ENCODE results near the gene CRYGA. TPM values are rescaled to one million over a fixed set of nuclear protein-coding genes. Genes with fewer than 3 reads are reported as not detected.

The CRYGA gene
- not detected in 2 replicates for total RNA-seq

- intact Hi-C loops (cut with micrococcal nuclease): no loop called here
- no peaks in the 10 kb centered on the region for H3K9me3 Mint-ChIP-seq
- no peaks in the 10 kb centered on the region for H3K36me3 Mint-ChIP-seq (ENCODE audit: low read depth)
- DNase-seq: no peak
- H3K4me3 Mint-ChIP-seq: no peak within 1 kb of the TSS
- no peak within 1 kb of the TSS for H3K27ac Mint-ChIP-seq
- H3K27me3 Mint-ChIP-seq: peaks cover 4% of the 10 kb centered on the region
- no peaks in the 10 kb centered on the region for H3K4me1 Mint-ChIP-seq
Observed at GRCh38 chr2:208163489-208163888, at the start of gene CRYGA. Gene CRYGA, minus strand, starts transcription at chr2:208163589. Its CDS starts 33 bp downstream, at chr2:208163556.

- H3K9me3 Mint-ChIP-seq: no peaks in the 10 kb centered on the region
- DNase-seq: no peak
- no peak overlapping the region for H3K27ac Mint-ChIP-seq
- no peak overlapping the region for H3K4me3 Mint-ChIP-seq
- intact Hi-C loops (cut with micrococcal nuclease): no loop called here
- peaks cover 1% of the 10 kb centered on the region for H3K27me3 Mint-ChIP-seq
- H3K4me1 Mint-ChIP-seq: no peaks in the 10 kb centered on the region
- no peaks in the 10 kb centered on the region for H3K36me3 Mint-ChIP-seq (ENCODE audit: low read depth)
Observed at GRCh38 chr2:208210688-208211451, 47.5 kb upstream of the CRYGA start.

GRCh38 chr2:208208335-208209085, 45.1 kb upstream of the CRYGA start:
- H3K27ac Mint-ChIP-seq: no peak overlapping the region
- H3K9me3 Mint-ChIP-seq: no peaks in the 10 kb centered on the region
- no peaks in the 10 kb centered on the region for H3K27me3 Mint-ChIP-seq
- intact Hi-C loops (cut with micrococcal nuclease): no loop called here
- H3K36me3 Mint-ChIP-seq (ENCODE audit: low read depth): no peaks in the 10 kb centered on the region
- H3K4me3 Mint-ChIP-seq: no peak overlapping the region
- H3K4me1 Mint-ChIP-seq: no peaks in the 10 kb centered on the region
- DNase-seq: no peak

- H3K9me3 Mint-ChIP-seq: no peaks in the 10 kb centered on the region
- intact Hi-C loops (cut with micrococcal nuclease): no loop called here
- no peaks in the 10 kb centered on the region for H3K27me3 Mint-ChIP-seq
- DNase-seq: no peak
- H3K4me3 Mint-ChIP-seq: no peak overlapping the region
- no peaks in the 10 kb centered on the region for H3K4me1 Mint-ChIP-seq
- H3K36me3 Mint-ChIP-seq (ENCODE audit: low read depth): no peaks in the 10 kb centered on the region
- H3K27ac Mint-ChIP-seq: no peak overlapping the region
Observed at GRCh38 chr2:208207769-208208168, 44.4 kb upstream of the CRYGA start.

- H3K4me1 Mint-ChIP-seq: no peaks in the 10 kb centered on the region
- H3K27ac Mint-ChIP-seq: no peak overlapping the region
- H3K4me3 Mint-ChIP-seq: no peak overlapping the region
- H3K9me3 Mint-ChIP-seq: no peaks in the 10 kb centered on the region
- DNase-seq: no peak
- intact Hi-C loops (cut with micrococcal nuclease): no loop called here
- H3K36me3 Mint-ChIP-seq (ENCODE audit: low read depth): no peaks in the 10 kb centered on the region
- no peaks in the 10 kb centered on the region for H3K27me3 Mint-ChIP-seq
Observed at GRCh38 chr2:208204166-208204565, 40.8 kb upstream of the CRYGA start.

- Mint-ChIP-seq H3K4me3 (no peak overlapping the region), H3K27ac (no peak overlapping the region), H3K36me3 (ENCODE audit: low read depth) (no peaks in the 10 kb centered on the region), H3K4me1 (no peaks in the 10 kb centered on the region), H3K9me3 (no peaks in the 10 kb centered on the region), H3K27me3 (peaks cover 5% of the 10 kb centered on the region)
- no peak for DNase-seq
- intact Hi-C loops (cut with micrococcal nuclease): no loop called here
Observed at GRCh38 chr2:208195531-208195930, 32.1 kb upstream of the CRYGA start.

GRCh38 chr2:208192611-208193236, 29.3 kb upstream of the CRYGA start:
- H3K36me3 Mint-ChIP-seq (ENCODE audit: low read depth): no peaks in the 10 kb centered on the region
- H3K9me3 Mint-ChIP-seq: no peaks in the 10 kb centered on the region
- no peak for DNase-seq
- H3K4me1 Mint-ChIP-seq: no peaks in the 10 kb centered on the region
- intact Hi-C loops (cut with micrococcal nuclease): no loop called here
- H3K27me3 Mint-ChIP-seq: peaks cover 7% of the 10 kb centered on the region
- H3K27ac Mint-ChIP-seq: no peak overlapping the region
- H3K4me3 Mint-ChIP-seq: no peak overlapping the region

GRCh38 chr2:208189810-208190503, 26.6 kb upstream of the CRYGA start, which contains the start of gene C2orf80:
Gene C2orf80, minus strand, starts transcription at chr2:208190030. Its CDS starts 3,044 bp downstream, at chr2:208186986.
- Mint-ChIP-seq H3K27ac (no peak within 1 kb of the TSS), H3K9me3 (no peaks in the 10 kb centered on the region), H3K4me3 (no peak within 1 kb of the TSS), H3K4me1 (no peaks in the 10 kb centered on the region), H3K27me3 (peaks cover 12% of the 10 kb centered on the region), H3K36me3 (ENCODE audit: low read depth) (no peaks in the 10 kb centered on the region)
- intact Hi-C loops (cut with micrococcal nuclease): no loop called here
- no peak for DNase-seq

- H3K36me3 Mint-ChIP-seq (ENCODE audit: low read depth): no peaks in the 10 kb centered on the region
- intact Hi-C loops (cut with micrococcal nuclease): no loop called here
Observed at GRCh38 chr2:208189069-208189809, 25.9 kb upstream of the CRYGA start.

GRCh38 chr2:208186893-208187292, 23.5 kb upstream of the CRYGA start:
- DNase-seq: no peak
- intact Hi-C loops (cut with micrococcal nuclease): no loop called here
- Mint-ChIP-seq H3K4me1 (peaks cover 2% of the 10 kb centered on the region), H3K27me3 (peaks cover 34% of the 10 kb centered on the region), H3K9me3 (no peaks in the 10 kb centered on the region), H3K36me3 (ENCODE audit: low read depth) (no peaks in the 10 kb centered on the region), H3K4me3 (no peak overlapping the region), H3K27ac (no peak overlapping the region)

More at GRCh38 chr2:208189069-208189809, 25.9 kb upstream of the CRYGA start:
- H3K9me3 Mint-ChIP-seq: no peaks in the 10 kb centered on the region
- no peak overlapping the region for H3K4me3 Mint-ChIP-seq
- DNase-seq: no peak
- H3K27me3 Mint-ChIP-seq: peaks cover 17% of the 10 kb centered on the region
- no peak overlapping the region for H3K27ac Mint-ChIP-seq
- no peaks in the 10 kb centered on the region for H3K4me1 Mint-ChIP-seq

GRCh38 chr2:208186465-208186864, 23.1 kb upstream of the CRYGA start:
- no peaks in the 10 kb centered on the region for H3K9me3 Mint-ChIP-seq
- H3K27me3 Mint-ChIP-seq: peaks cover 36% of the 10 kb centered on the region
- H3K4me3 Mint-ChIP-seq: no peak overlapping the region
- no peak for DNase-seq
- intact Hi-C loops (cut with micrococcal nuclease): no loop called here
- no peaks in the 10 kb centered on the region for H3K36me3 Mint-ChIP-seq (ENCODE audit: low read depth)
- H3K4me1 Mint-ChIP-seq: peaks cover 2% of the 10 kb centered on the region
- no peak overlapping the region for H3K27ac Mint-ChIP-seq

- no peak for DNase-seq
- no peaks in the 10 kb centered on the region for H3K9me3 Mint-ChIP-seq
- H3K36me3 Mint-ChIP-seq (ENCODE audit: low read depth): no peaks in the 10 kb centered on the region
- peaks cover 38% of the 10 kb centered on the region for H3K27me3 Mint-ChIP-seq
- intact Hi-C loops (cut with micrococcal nuclease): no loop called here
- no peak overlapping the region for H3K27ac Mint-ChIP-seq
- peaks cover 2% of the 10 kb centered on the region for H3K4me1 Mint-ChIP-seq
- H3K4me3 Mint-ChIP-seq: no peak overlapping the region
Observed at GRCh38 chr2:208183972-208184705, 20.8 kb upstream of the CRYGA start.

- no peak for DNase-seq
- Mint-ChIP-seq H3K27ac (no peak overlapping the region), H3K36me3 (ENCODE audit: low read depth) (no peaks in the 10 kb centered on the region), H3K4me1 (peaks cover 2% of the 10 kb centered on the region), H3K9me3 (no peaks in the 10 kb centered on the region), H3K4me3 (no peak overlapping the region), H3K27me3 (peaks cover 38% of the 10 kb centered on the region)
- intact Hi-C loops (cut with micrococcal nuclease): no loop called here
Observed at GRCh38 chr2:208183526-208183925, 20.1 kb upstream of the CRYGA start.
